GM23248 (cell line): ENCODE measurements around the gene DAPK1. TPM values are rescaled to one million over a fixed set of nuclear protein-coding genes. Genes with fewer than 3 reads are reported as not detected.

ENCODE experiments used
- DNase-seq: peaks from one replicate; pipeline ENCODE4 v3.0.0-alpha.2; 2015
- H2AFZ ChIP-seq: fragments of 200-600 bp; sonication (generic); 2 replicates; pipeline ENCODE4 v1.6.1; 2016; ENCODE audit warnings: antibody characterized with exemption
- H3F3A ChIP-seq: fragments of 200-600 bp; sonication (generic); 2 replicates; pipeline ENCODE4 v1.6.1; 2016; ENCODE audit warnings: mild to moderate bottlenecking, antibody characterized with exemption, mixed run types; ENCODE audit not compliant: insufficient read depth
- H3K27ac ChIP-seq: fragments of 200-600 bp; sonication (generic); 2 replicates; pipeline ENCODE4 v1.5.1; 2016; ENCODE audit warnings: mild to moderate bottlenecking
- H3K27me3 ChIP-seq: fragments of 200-600 bp; sonication (generic); replicated peaks from 2 replicates; pipeline ENCODE4 v1.6.1; 2016; ENCODE audit warnings: mild to moderate bottlenecking; ENCODE audit not compliant: insufficient read depth
- H3K36me3 ChIP-seq: fragments of 200-600 bp; sonication (generic); 2 replicates; pipeline ENCODE4 v1.6.1; 2016; ENCODE audit warnings: low read depth, mild to moderate bottlenecking
- H3K4me1 ChIP-seq: fragments of 200-600 bp; sonication (generic); 2 replicates; pipeline ENCODE4 v1.6.1; 2016; ENCODE audit warnings: mild to moderate bottlenecking; ENCODE audit not compliant: insufficient read depth
- H3K4me2 ChIP-seq: fragments of 200-600 bp; sonication (generic); one replicate; pipeline ENCODE4 v1.6.1; 2016; ENCODE audit warnings: mild to moderate bottlenecking; ENCODE audit not compliant: unreplicated experiment
- H3K4me3 ChIP-seq: fragments of 200-600 bp; sonication (generic); 2 replicates; pipeline ENCODE4 v1.5.1; 2016; ENCODE audit warnings: mild to moderate bottlenecking
- H3K79me2 ChIP-seq: fragments of 200-600 bp; sonication (generic); 2 replicates; pipeline ENCODE4 v1.6.1; 2016; ENCODE audit warnings: mild to moderate bottlenecking; ENCODE audit not compliant: insufficient read depth
- H3K9ac ChIP-seq: fragments of 200-600 bp; sonication (generic); 2 replicates; pipeline ENCODE4 v1.6.1; 2016; ENCODE audit warnings: mild to moderate bottlenecking
- H3K9me2 ChIP-seq: fragments of 200-600 bp; sonication (generic); 2 replicates; pipeline ENCODE4 v1.6.1; 2016; ENCODE audit warnings: mixed run types, mild to moderate bottlenecking, moderate library complexity; ENCODE audit not compliant: insufficient read depth
- H3K9me3 ChIP-seq: fragments of 200-600 bp; sonication (generic); one replicate; pipeline ENCODE4 v1.6.1; 2017; ENCODE audit warnings: low read depth
- H4K20me1 ChIP-seq: fragments of 200-600 bp; sonication (generic); 2 replicates; pipeline ENCODE4 v1.6.0; 2016; ENCODE audit not compliant: insufficient read depth
- EZH2 ChIP-seq: fragments of 200-600 bp; sonication (generic); IDR thresholded peaks from 2 replicates; pipeline ENCODE4 v1.6.1; 2018; ENCODE audit warnings: antibody characterized with exemption, mild to moderate bottlenecking; ENCODE audit not compliant: insufficient read depth, poor library complexity, severe bottlenecking
- EZH2phosphoT487 ChIP-seq: fragments of 200-600 bp; sonication (generic); IDR thresholded peaks from 2 replicates; pipeline ENCODE4 v1.6.1; 2018; ENCODE audit warnings: antibody characterized with exemption, moderate library complexity, mild to moderate bottlenecking, low read depth; ENCODE audit not compliant: insufficient read depth
- WGBS, 2 experiments: methylation state at CpG; one replicate each; pipeline ENCODE4 v1.1.6; 2015 to 2017; ENCODE audit warnings: low lambda C conversion rate in 2 of 2, low coverage in 1 of 2; ENCODE audit errors: missing lambda C conversion rate in 2 of 2; 5-methylcytosine and 5-hydroxymethylcytosine counted together
- in situ Hi-C: fragments of 300-500 bp; cut with MboI; formaldehyde crosslinking; loops from 2 replicates; pipeline ENCODE4 v1.15.0; 2020
- polyA plus RNA-seq: library from polyadenylated mRNA; unstranded; fragments of >200 nt; fragmentation: Nextera tagmentation; extraction: Ambion mirVana; gene quantifications from 2 replicates; pipeline ENCODE4 v1.2.1, GENCODE V29; 2016
- total RNA-seq: library from RNA; depleted of rRNA; stranded (reverse); fragments of >200 nt; shearing (Covaris generic); gene quantifications from 2 replicates; pipeline ENCODE4 v1.2.3, GENCODE V29; 2014

DAPK1 gene
- total and polyA plus RNA-seq, 2 experiments from 2014 or later = 1.6 to 1.9 TPM

DNA sequence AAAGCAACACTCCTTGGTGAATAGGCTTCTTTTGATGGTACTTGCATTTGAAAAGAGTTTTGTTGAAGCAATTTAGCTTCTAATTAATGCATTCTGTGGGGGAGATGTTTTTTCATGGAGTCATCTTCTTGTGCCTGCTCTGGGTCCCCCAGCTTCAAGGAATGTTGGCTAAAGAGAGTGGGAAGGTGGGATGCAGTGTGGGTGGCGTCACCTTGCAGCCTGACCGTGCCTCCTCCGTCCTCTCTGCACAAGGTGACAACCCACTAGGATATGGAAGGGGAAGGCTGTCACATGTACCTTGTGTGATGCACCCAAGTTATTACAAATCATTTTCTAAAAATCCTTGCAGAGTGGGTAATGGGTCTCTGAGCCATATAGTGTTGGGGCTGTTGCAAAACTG is 70.7 kb downstream of the DAPK1 start:
- Histone ChIP-seq H3K4me3 (no peak overlapping the region), H3K4me2 (no peak overlapping the region), H2AFZ (no peak overlapping the region), H3K36me3 (no peaks in the 10 kb centered on the region), H3K27ac (no peak overlapping the region), H3K9me2 (no peaks in the 10 kb centered on the region), H3K9me3 (no peaks in the 10 kb centered on the region), H3K4me1 (no peaks in the 10 kb centered on the region), H3K79me2 (no peaks in the 10 kb centered on the region), H3K27me3 (peaks cover 4% of the 10 kb centered on the region; the same call in 1 of the 2 replicates), H3K9ac (no peak overlapping the region), H3F3A (no peaks in the 10 kb centered on the region), H4K20me1 (no peaks in the 10 kb centered on the region)
- in situ Hi-C loops = no loop called here
- TF ChIP-seq EZH2 (no peak), EZH2phosphoT487 (no peak)
- DNase-seq = no peak
- WGBS, 2 experiments = 82 to 91% methylated on average over 3 of the region's 3 CpGs

DNA sequence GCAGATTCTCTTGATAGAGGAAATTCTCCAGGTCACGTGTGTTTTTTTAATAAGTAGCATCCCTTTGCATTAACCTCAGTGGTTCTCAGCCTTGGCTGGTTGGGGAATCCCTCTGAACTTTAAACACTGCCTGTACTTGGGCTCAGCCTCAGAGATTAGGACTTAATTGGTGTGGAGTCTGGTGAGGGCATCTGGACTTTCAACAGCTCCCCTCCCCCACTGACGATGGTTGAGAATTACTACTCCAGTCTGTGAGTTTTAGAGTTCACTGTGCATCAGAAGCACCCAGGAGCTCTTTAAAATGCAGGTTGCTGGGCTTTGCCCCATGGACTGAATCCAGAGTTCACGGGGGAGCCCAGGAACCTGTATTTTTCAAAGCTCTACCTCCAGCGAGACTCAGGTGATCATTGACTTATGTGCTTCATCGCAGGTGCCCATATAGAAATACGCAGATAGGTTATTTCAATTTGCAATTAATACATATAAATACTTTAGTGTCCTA is 71.4 kb downstream of the DAPK1 start:
- peaks cover 4% of the 10 kb centered on the region; the same call in 1 of the 2 replicates for H3K27me3 ChIP-seq

DNA sequence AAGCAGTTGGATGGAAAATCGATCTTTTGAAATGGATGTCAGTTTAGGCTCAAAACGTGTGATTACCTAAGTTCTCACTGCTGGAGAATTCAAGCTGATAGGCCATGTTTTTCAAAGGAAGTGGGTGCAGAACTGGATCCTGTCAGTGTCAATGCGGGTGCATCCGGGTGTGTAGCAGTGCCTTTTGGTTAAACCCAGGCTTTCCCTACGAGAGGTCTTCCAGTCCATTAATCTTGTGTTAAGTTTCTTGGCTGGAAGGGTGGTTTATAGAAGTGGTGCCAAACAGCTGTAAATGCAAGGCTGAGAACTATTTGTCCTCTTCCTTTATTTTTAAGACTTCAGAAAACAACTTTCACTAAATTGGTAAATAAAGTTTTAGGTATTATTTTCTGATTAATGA is 71.9 kb downstream of the DAPK1 start:
- H3K9me2 ChIP-seq = no peaks in the 10 kb centered on the region
- H3K9ac ChIP-seq = no peak overlapping the region
- H4K20me1 ChIP-seq = no peaks in the 10 kb centered on the region
- in situ Hi-C loops = no loop called here
- H3K79me2 ChIP-seq = no peaks in the 10 kb centered on the region
- H3K4me2 ChIP-seq = no peak overlapping the region
- no peaks in the 10 kb centered on the region for H3K36me3 ChIP-seq
- H3K4me1 ChIP-seq = no peaks in the 10 kb centered on the region
- no peak for TF ChIP-seq EZH2
- TF ChIP-seq EZH2phosphoT487 = no peak
- no peak overlapping the region for H3K4me3 ChIP-seq
- 10 to 15% methylated on average over 5 of the region's 5 CpGs for WGBS, 2 experiments
- no peak for DNase-seq
- H3K27me3 ChIP-seq = peaks cover 4% of the 10 kb centered on the region; the same call in 1 of the 2 replicates
- H3K9me3 ChIP-seq = no peaks in the 10 kb centered on the region
- no peaks in the 10 kb centered on the region for H3F3A ChIP-seq
- no peak overlapping the region for H3K27ac ChIP-seq
- H2AFZ ChIP-seq = no peak overlapping the region

More for the DNA sequence above, 71.4 kb downstream of the DAPK1 start:
- no peaks in the 10 kb centered on the region for H3K9me2 ChIP-seq
- WGBS, 2 experiments = 73 to 78% methylated on average over 6 of the region's 6 CpGs
- no peak overlapping the region for H3K4me3 ChIP-seq
- no peak overlapping the region for H3K4me2 ChIP-seq
- no peaks in the 10 kb centered on the region for H3K9me3 ChIP-seq
- H3K4me1 ChIP-seq = no peaks in the 10 kb centered on the region
- no peaks in the 10 kb centered on the region for H3K79me2 ChIP-seq
- no peaks in the 10 kb centered on the region for H4K20me1 ChIP-seq
- no peak for TF ChIP-seq EZH2phosphoT487
- TF ChIP-seq EZH2 = no peak
- in situ Hi-C loops = no loop called here
- H3K27ac ChIP-seq = no peak overlapping the region
- H3K9ac ChIP-seq = no peak overlapping the region
- no peaks in the 10 kb centered on the region for H3K36me3 ChIP-seq
- no peaks in the 10 kb centered on the region for H3F3A ChIP-seq
- H2AFZ ChIP-seq = no peak overlapping the region
- DNase-seq = no peak

DNA sequence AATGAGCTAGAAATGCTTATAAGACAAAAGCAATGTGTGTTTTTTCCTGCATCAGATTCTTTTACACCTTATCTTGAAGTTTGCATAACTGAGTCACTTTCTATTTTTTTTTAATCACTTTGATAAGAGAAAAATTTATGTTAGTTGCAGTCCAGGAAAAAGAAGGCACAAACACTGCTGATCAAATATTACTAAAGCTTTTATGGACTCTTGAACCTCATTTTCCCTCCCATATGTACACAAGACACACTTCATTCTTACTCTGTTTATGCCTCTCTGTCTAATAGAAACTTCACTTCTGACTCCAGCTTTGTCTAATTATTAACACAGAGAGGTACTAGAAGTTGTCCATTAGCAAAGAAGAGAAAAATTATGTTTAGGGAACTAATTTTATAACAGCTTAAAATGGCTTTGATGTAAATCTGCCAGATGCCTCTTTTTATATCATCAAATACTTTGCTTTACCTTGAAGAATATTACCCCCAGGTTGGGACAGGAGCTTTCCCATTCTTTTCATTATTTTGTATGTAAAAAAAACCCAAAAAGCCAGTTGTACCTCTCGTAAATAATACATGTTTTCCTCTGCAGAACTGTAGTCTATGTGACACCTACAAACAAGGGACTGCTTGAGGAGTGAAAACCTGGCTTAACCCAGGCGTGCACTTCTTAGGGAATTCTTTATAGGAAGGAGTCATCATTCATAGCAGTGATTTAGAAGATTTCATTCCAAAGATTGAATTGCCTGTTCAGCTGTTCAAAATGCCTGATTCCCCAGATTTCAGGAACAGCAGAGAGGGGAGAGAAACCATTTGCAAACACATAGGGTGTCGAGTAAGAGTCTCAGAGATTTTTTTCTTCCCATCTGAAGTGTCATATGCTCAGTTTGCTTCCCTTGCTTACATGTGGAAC is 72.6 kb downstream of the DAPK1 start:
- no peak overlapping the region for H2AFZ ChIP-seq
- H3F3A ChIP-seq = no peaks in the 10 kb centered on the region
- no peaks in the 10 kb centered on the region for H3K9me3 ChIP-seq
- no peak overlapping the region for H3K9ac ChIP-seq
- H3K4me1 ChIP-seq = no peaks in the 10 kb centered on the region
- no peak for DNase-seq
- H4K20me1 ChIP-seq = no peaks in the 10 kb centered on the region
- H3K9me2 ChIP-seq = no peaks in the 10 kb centered on the region
- H3K79me2 ChIP-seq = no peaks in the 10 kb centered on the region
- H3K4me2 ChIP-seq = no peak overlapping the region
- no peaks in the 10 kb centered on the region for H3K36me3 ChIP-seq
- H3K27ac ChIP-seq = no peak overlapping the region
- in situ Hi-C loops = no loop called here
- H3K27me3 ChIP-seq = peaks cover 4% of the 10 kb centered on the region; the same call in 1 of the 2 replicates
- no peak overlapping the region for H3K4me3 ChIP-seq
- TF ChIP-seq EZH2phosphoT487 (no peak), EZH2 (no peak)
- WGBS, 2 experiments = 56 to 57% methylated on average over 3 of the region's 3 CpGs
